GM23248 (cell line): ENCODE data around the gene EFCAB10.

Experiments
- EZH2 ChIP-seq: fragments of 200-600 bp; sonication (generic); IDR thresholded peaks from 2 replicates; pipeline ENCODE4 v1.6.1; 2018; ENCODE audit warnings: antibody characterized with exemption, mild to moderate bottlenecking; ENCODE audit not compliant: insufficient read depth, poor library complexity, severe bottlenecking
- EZH2phosphoT487 ChIP-seq: fragments of 200-600 bp; sonication (generic); IDR thresholded peaks from 2 replicates; pipeline ENCODE4 v1.6.1; 2018; ENCODE audit warnings: antibody characterized with exemption, moderate library complexity, mild to moderate bottlenecking, low read depth; ENCODE audit not compliant: insufficient read depth

GRCh38 chr7:105613611-105614330 lies 32.5 kb upstream of the EFCAB10 start:
- TF ChIP-seq EZH2phosphoT487 (no peak), EZH2 (no peak)
